DMS53 treated with DMSO at 0.1 percent for 48 hours (cell line): Measurements from ENCODE around the gene KCNJ14.

Experiments
- DNase-seq: peaks from one replicate; lab custom pipeline; 2025; ENCODE audit not compliant: unreplicated experiment; lab: John Stamatoyannopoulos, UW

KCNJ14 gene

GRCh38 chr19:48469934-48470680 is 14.7 kb downstream of the KCNJ14 start:
- no peak for DNase-seq

DNA sequence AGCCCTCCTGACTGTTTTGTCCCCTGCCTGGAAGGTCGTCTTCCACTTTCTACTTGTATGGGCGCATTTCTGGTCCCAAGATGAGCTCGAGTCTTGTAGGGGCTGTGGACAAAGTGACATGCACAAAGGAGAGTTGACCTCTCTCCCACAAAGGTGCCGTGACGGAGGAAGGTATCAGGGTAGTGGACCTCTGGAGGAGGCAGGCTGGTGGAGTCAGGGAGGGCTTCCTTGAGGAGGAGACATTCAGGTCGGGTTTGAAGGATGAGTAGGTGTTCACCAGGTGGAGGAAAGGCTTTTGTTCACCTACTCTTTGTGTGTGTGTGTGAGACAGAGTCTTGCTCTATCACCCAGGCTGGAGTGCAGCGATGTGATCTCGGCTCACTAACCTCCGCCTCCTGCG is 15.5 kb downstream of the KCNJ14 start:
- no peak for DNase-seq

GRCh38 chr19:48471836-48472235 is 16.5 kb downstream of the KCNJ14 start:
- no peak for DNase-seq

DNA sequence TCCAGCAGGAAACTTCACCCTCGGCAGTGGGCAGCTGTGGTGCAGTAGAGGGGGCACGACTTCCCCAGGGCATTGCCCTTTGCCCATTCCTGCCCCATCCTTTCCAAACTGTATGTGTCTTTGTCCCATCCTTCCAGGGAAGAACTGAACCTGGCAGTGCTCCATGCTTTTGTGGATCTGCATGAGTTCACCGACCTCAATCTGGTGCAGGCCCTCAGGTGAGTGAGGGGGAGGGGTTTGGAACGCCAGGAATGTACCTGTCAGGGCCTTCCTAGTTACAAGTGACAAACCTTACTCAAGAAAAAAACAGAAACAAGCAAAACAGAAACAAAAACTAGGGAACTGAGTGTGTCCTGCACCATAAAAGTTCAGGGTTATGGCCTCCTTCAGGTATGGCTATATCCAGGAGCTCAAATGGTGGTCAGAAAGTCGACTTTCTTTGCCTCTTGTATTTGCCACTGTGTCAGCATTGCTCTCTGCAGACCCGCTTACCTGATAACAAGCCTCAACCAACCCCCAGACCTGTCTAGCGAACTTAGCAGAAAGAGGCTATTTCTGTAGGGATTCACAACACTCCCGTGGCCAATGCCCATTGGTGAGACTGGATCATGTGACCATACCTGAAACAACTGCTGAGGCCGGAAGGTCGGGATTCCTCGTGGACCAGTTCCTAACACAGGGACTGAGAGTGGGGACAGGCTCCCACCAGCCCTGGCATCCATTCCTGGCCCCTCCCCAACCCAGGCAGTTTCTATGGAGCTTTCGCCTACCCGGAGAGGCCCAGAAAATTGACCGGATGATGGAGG is 18.0 kb downstream of the KCNJ14 start:
- no peak for DNase-seq

GRCh38 chr19:48474084-48474592 is 18.8 kb downstream of the KCNJ14 start:
- DNase-seq: no peak

DNA sequence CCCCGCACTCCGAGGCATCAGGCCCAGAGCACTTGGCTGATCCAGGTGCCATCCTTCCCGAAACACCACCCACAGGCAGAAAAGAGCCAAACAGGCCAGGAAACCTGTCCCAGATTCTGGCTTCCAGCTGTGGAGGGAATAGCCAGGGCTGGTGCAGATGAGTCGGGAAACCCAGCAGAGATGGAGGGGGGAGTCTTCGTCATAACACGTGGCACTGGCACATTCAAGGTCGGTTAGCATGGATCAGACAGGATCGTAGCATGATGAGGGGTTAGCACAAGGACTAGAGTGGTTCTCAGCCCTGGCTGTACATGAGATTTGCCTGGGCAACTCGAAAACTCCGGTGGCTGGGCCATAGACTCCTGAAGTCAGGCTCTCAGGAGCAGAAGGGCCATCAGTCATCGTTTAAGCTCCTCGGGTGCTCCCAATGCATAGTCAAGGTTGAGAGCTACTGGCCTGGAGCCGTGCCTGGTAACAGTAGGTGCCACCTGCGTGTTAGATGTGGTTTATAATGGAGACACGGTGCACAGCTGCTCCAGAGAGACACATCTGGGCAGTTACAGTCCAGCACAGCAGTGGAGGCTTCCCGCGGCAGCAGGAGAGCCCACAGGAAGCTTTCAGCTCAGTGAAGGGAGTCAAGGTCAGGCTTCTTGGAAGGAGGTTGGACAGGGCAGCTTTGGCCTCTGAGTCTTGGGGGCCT is 20.1 kb downstream of the KCNJ14 start:
- DNase-seq: no peak

GRCh38 chr19:48476176-48476575 is 20.8 kb downstream of the KCNJ14 start:
- no peak for DNase-seq

- DNase-seq: no peak
These were observed 21.8 kb downstream of the KCNJ14 start for GRCh38 chr19:48477067-48477685.

DNA sequence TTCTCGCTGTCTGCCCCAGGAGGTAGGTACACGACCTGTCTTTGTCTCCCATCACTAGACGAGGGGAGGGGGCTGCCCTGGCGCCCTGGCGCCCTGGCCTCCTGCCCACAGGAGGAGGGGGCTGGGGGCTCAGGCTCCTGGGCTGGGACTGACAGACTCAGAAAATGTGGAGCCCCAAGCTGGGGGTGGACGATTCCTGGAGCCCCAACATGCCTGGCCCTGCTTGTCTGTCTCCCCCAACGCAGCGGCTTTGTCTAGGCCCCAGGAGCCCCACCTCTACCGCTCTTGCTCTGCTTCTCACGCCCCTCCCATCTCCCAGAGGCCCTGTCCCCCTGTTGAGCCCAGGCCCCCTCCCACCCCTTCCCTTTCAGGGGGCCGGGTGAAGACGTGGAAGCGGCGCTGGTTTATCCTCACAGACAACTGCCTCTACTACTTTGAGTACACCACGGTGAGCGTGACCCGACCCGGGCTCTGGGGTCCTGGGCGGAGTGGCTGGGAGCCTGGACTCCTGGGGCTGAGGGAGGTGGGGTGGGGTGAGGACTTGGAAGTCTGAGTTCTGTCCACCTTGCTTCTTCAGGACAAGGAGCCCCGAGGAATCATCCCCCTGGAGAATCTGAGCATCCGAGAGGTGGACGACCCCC is 22.4 kb downstream of the KCNJ14 start:
- DNase-seq: no peak

DNA sequence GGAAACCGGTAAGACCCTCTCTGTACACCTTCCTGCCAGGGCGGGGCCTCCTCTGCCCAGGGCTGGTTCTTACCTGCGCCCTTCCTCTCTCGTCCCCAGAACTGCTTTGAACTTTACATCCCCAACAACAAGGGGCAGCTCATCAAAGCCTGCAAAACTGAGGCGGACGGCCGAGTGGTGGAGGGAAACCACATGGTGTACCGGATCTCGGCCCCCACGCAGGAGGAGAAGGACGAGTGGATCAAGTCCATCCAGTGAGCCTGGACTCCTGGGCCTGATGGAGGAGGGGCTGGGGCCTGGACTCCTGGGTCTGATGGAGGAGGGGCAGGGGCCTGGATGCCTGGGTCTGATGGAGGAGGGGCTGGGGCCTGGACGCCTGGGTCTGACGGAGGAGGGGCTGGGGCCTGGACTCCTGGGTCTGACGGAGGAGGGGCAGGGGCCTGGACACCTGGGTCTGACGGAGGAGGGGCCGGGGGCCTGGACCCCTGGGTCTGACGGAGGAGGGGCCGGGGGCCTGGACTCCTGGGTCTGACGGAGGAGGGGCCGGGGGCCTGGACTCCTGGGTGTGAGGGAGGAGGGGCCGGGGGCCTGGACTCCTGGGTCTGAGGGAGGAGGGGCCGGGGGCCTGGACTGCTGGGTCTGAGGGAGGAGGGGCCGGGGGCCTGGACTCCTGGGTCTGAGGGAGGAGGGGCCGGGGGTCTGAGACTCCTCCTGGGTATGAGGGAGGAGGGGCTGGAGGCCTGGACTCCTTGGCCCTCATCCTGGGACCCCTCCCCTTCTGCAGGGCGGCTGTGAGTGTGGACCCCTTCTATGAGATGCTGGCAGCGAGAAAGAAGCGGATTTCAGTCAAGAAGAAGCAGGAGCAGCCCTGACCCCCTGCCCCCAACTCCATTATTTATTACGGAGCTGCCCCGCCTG is 23.2 kb downstream of the KCNJ14 start:
- DNase-seq: no peak

DNA sequence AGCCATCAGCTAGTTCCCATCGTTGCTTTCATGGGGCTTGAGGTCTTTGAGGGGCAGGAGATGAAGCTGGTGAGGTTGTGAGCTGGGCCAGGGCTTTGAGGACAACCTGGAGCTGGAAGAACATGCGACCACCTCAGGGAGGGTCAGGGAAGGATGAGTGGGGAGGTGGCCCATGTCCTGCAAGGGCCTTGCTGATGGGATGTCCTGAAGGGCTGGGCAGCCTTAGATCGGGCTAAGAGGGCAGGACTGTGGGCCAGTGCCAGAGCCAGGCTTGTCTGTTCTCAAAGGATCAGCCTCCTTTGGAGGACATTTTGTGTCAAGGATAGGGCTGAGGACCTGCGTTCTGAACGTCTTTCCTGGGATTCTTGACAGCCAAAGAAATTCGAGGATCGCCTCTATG is 24.3 kb downstream of the KCNJ14 start:
- DNase-seq: no peak

- DNase-seq: peak; percentile 42
These were observed 24.8 kb downstream of the KCNJ14 start for GRCh38 chr19:48480183-48480557.

GRCh38 chr19:48480558-48481500 is 25.5 kb downstream of the KCNJ14 start:
- peak; percentile 44 for DNase-seq

- DNase-seq: no peak
These were observed 26.7 kb downstream of the KCNJ14 start for GRCh38 chr19:48481846-48482639.

DNA sequence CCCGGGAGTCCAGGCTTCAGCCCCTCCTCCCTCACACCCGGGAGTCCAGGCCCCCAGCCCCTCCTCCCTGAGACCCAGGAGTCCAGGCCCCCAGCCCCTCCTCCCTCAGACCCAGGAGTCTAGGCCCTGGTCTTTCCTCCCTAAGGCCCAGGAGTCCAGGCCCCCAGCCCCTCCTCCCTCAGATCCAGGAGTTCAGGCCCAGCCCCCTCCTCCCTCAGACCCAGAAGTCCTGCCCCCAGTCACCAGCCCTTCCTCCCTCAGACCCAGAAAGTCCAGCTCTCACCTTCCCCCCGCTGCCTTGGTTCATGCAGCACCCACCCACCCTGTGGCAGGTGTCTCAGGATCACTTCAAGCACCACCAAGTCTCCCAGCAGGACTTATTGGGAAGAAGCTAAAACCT is 27.9 kb downstream of the KCNJ14 start:
- no peak for DNase-seq

DNA sequence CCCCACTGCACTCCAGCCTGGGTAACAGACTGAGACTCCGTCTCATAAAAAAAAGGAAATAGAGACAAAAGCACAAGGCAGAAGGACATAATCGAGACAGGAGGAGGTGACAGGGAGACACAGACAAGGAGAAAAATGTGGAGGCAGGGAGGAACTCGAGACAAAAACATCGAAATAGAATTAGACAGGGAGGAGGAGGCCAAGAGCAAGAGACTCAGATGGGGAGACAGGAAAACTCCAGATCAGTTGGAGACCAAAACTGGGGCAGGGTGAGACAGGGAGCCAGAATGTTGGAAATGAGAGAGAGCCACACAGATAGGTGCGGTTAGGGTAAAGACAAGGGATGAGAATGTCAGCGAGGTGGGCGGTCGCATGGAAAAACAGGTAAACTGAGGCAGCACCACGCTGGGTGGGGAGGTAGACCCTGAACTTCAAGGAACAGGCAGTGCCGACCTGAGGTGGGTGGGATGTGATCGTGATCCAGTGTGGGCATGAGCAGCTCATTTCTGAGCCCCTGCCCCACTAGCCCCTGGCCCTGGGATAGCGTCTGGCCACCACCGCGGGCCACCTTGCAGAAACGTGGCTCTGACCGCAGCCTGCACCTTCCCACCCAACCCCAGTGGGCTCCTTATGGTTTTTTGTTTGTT is 29.0 kb downstream of the KCNJ14 start:
- DNase-seq: no peak

DNA sequence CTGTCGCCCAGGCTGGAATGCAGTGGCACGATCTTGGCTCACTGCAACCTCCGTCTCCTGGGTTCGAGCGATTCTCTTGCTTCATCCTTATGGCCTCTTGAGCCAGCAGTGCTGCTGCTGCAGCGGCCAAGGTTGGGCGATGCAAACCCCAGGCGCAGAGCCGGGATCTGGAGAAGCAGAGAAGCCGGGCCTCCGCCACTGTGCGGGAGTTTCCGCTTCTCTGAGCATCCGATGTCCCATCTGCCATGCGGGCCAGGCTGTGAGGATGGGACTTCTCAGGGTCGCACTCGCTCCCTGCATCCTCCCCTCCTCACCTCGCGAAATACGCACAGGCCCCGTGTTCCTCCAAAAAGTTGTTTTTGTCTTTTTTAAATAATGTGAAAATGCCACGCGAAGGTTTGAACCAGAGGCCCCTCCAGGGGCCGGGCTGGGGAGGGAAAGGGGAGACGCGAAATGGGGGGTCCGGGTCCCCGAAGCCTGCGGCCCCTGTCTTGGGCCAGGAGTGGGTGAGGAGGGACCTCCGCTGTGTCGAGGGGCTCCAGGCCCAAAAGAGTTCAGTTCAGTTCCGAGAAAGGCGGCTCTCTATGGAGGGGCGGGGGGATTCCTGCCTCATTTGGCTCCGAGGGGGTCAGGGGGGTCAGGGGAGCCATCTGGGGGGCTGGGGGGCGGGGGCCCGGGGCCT is 29.7 kb downstream of the KCNJ14 start:
- DNase-seq: no peak
